Ascending aorta (tissue), 2 donors: ENCODE measurements around the gene HDAC7. TPM values are rescaled to one million over a fixed set of nuclear protein-coding genes. Genes with fewer than 3 reads are reported as not detected.

Experiments
- DNase-seq, 2 donors: peaks; one replicate each; pipeline ENCODE4 v3.0.0-alpha.2; 2019; ENCODE audit warnings: low spot score in 2 of 2
- H3K27ac ChIP-seq, 2 donors: fragments of 200-600 bp; sonication (generic); one replicate each; pipeline ENCODE4 v1.5.1; 2016 to 2017; ENCODE audit warnings: mild to moderate bottlenecking in 1 of 2
- H3K27me3 ChIP-seq: fragments of 200-600 bp; sonication (generic); one replicate; pipeline ENCODE4 v1.5.1; 2017
- H3K36me3 ChIP-seq, 2 donors: fragments of 200-600 bp; sonication (generic); one replicate each; pipeline ENCODE4 v1.5.1; 2016
- H3K4me1 ChIP-seq, 2 donors: fragments of 200-600 bp; sonication (generic); one replicate each; pipeline ENCODE4 v1.5.1; 2016 to 2017; ENCODE audit warnings: mild to moderate bottlenecking in 1 of 2
- H3K4me3 ChIP-seq, 2 donors: fragments of 200-600 bp; sonication (generic); one replicate each; pipeline ENCODE4 v1.5.1; 2016 to 2017; ENCODE audit warnings: mild to moderate bottlenecking in 1 of 2
- H3K9me3 ChIP-seq, 2 donors: fragments of 200-600 bp; sonication (generic); one replicate each; pipeline ENCODE4 v1.5.1; 2016
- CTCF ChIP-seq, 3 experiments: fragments of 200-600 bp in 2 of 3; fragments of 450-650 bp in 1 of 3; sonication (generic) in 2 of 3; IDR thresholded peaks; one replicate each; pipeline ENCODE4 v1.5.1; 2016 to 2019; ENCODE audit warnings: antibody characterized with exemption in 3 of 3, mild to moderate bottlenecking in 1 of 3, moderate library complexity in 1 of 3
- intact Hi-C: fragments of 100-400 bp; cut with DNase I; formaldehyde crosslinking; loops from one replicate; pipeline ENCODE4 v1.15.1; 2023
- total RNA-seq: library from RNA; depleted of rRNA; stranded (reverse); fragments of >200 nt; gene quantifications from one replicate; pipeline ENCODE4 v1.1.0, GENCODE V29; 2016

HDAC7 gene
- total RNA-seq, 1 donor from 2014 or later: 202 TPM

GRCh38 chr12:47828008-47828975 lies 8.6 kb upstream of the HDAC7 start:
- H3K9me3 ChIP-seq: no peaks in the 10 kb centered on the region
- H3K4me3 ChIP-seq: no peak overlapping the region
- intact Hi-C loops: loop anchor here (10.0 kb wide), 1 partner anchor 723 kb away; no protein-coding TSS in a partner anchor
- no peak for TF ChIP-seq CTCF (IDR thresholded peaks at IDR 0.05)
- H3K27me3 ChIP-seq: no peaks in the 10 kb centered on the region
- DNase-seq: no peak
- H3K27ac ChIP-seq: peak overlapping the region; percentile 83 to 97
- peaks cover 13 to 54% of the 10 kb centered on the region in 2 donors for H3K4me1 ChIP-seq
- no peaks in the 10 kb centered on the region for H3K36me3 ChIP-seq

- Histone ChIP-seq H3K9me3 (no peaks in the 10 kb centered on the region), H3K4me3 (peak overlapping the region in 1 of 2 donors; percentile 30), H3K27me3 (no peaks in the 10 kb centered on the region), H3K27ac (peak overlapping the region; percentile 97), H3K36me3 (no peaks in the 10 kb centered on the region), H3K4me1 (peaks cover 35 to 81% of the 10 kb centered on the region in 2 donors)
- no peak for TF ChIP-seq CTCF (IDR thresholded peaks at IDR 0.05)
- intact Hi-C loops: loop anchor here (1.0 to 10.0 kb wide), 2 partner anchors 13 to 720 kb away; no protein-coding TSS in a partner anchor
- peak in 1 of 2 donors; percentile 84 for DNase-seq
Measured at GRCh38 chr12:47825173-47825639, 5.5 kb upstream of the HDAC7 start.

GRCh38 chr12:47824635-47825034 lies 4.9 kb upstream of the HDAC7 start:
- peak overlapping the region; percentile 97 for H3K27ac ChIP-seq
- peaks cover 35 to 81% of the 10 kb centered on the region in 2 donors for H3K4me1 ChIP-seq
- no peaks in the 10 kb centered on the region for H3K27me3 ChIP-seq
- DNase-seq: no peak
- no peaks in the 10 kb centered on the region for H3K9me3 ChIP-seq
- no peak for TF ChIP-seq CTCF (IDR thresholded peaks at IDR 0.05)
- no peak overlapping the region for H3K4me3 ChIP-seq
- intact Hi-C loops: loop anchor here (1.0 to 10.0 kb wide), 4 partner anchors 12 to 1452 kb away; partner anchors contain the start of gene SLC38A2
- no peaks in the 10 kb centered on the region for H3K36me3 ChIP-seq

- intact Hi-C loops: loop anchor here (5.0 to 10.0 kb wide), 3 partner anchors 373 to 1452 kb away; partner anchors contain the start of gene SLC38A2
- Histone ChIP-seq H3K4me1 (peaks cover 35 to 76% of the 10 kb centered on the region in 2 donors), H3K27me3 (no peaks in the 10 kb centered on the region), H3K4me3 (no peak overlapping the region), H3K36me3 (no peaks in the 10 kb centered on the region), H3K9me3 (no peaks in the 10 kb centered on the region), H3K27ac (peak overlapping the region; percentile 97)
- no peak for DNase-seq
- no peak for TF ChIP-seq CTCF (IDR thresholded peaks at IDR 0.05)
Measured at GRCh38 chr12:47824198-47824597, 4.5 kb upstream of the HDAC7 start.

GRCh38 chr12:47823422-47824086 lies 3.9 kb upstream of the HDAC7 start:
- H3K4me1 ChIP-seq: peaks cover 35 to 70% of the 10 kb centered on the region in 2 donors
- DNase-seq: no peak
- intact Hi-C loops: loop anchor here (5.0 to 10.0 kb wide), 3 partner anchors 374 to 1451 kb away; partner anchors contain the start of gene SLC38A2

More at GRCh38 chr12:47823422-47824086, 3.9 kb upstream of the HDAC7 start:
- no peak for TF ChIP-seq CTCF (IDR thresholded peaks at IDR 0.05)
- peak overlapping the region; percentile 97 for H3K27ac ChIP-seq
- H3K4me3 ChIP-seq: no peak overlapping the region
- H3K27me3 ChIP-seq: no peaks in the 10 kb centered on the region
- no peaks in the 10 kb centered on the region for H3K9me3 ChIP-seq
- H3K36me3 ChIP-seq: no peaks in the 10 kb centered on the region
